ENCODE data around the gene ZNF335.

The ZNF335 gene

GRCh38 chr20:45946149-45946970 is 25.6 kb downstream of the ZNF335 start:
- Histone ChIP-seq H3K4me2 (ENCODE audit: low read length) (no peak overlapping the region), H3K4me3 (ENCODE audit: low read depth, low read length, poor library complexity, severe bottlenecking) (no peak overlapping the region), H3K27me3 (ENCODE audit: insufficient read depth, low read length) (no peaks in the 10 kb centered on the region), H3K27ac (ENCODE audit: low read depth, low read length, poor library complexity, severe bottlenecking) (no peak overlapping the region), H3F3A (ENCODE audit: insufficient read depth, low read length) (no peaks in the 10 kb centered on the region), H3K79me2 (ENCODE audit: insufficient read depth, low read length) (no peaks in the 10 kb centered on the region), H3K4me1 (ENCODE audit: insufficient read depth, low read length, severe bottlenecking) (no peaks in the 10 kb centered on the region), H2AFZ (ENCODE audit: low read length) (no peak overlapping the region), H3K9ac (ENCODE audit: low read length) (no peak overlapping the region), H4K20me1 (ENCODE audit: insufficient read depth, low read length) (no peaks in the 10 kb centered on the region), H3K9me3 (ENCODE audit: low read length) (no peaks in the 10 kb centered on the region), H3K9me2 (ENCODE audit: low read depth, low read length) (no peaks in the 10 kb centered on the region), H3K36me3 (ENCODE audit: insufficient read depth, low read length) (peaks cover 84% of the 10 kb centered on the region)
- TF ChIP-seq EZH2 (IDR thresholded peaks at IDR 0.05; ENCODE audit: borderline replicate concordance, low read length) (no peak), CTCF (IDR thresholded peaks at IDR 0.05; ENCODE audit: low read length) (no peak)

- H3K9me3 ChIP-seq (ENCODE audit: low read length), result no peaks in the 10 kb centered on the region
- H3K4me3 ChIP-seq (ENCODE audit: low read depth, low read length, poor library complexity, severe bottlenecking), result no peak overlapping the region
- no peaks in the 10 kb centered on the region for H4K20me1 ChIP-seq (ENCODE audit: insufficient read depth, low read length)
- TF ChIP-seq EZH2 (IDR thresholded peaks at IDR 0.05; ENCODE audit: borderline replicate concordance, low read length) (no peak), CTCF (IDR thresholded peaks at IDR 0.05; ENCODE audit: low read length) (no peak)
- no peak overlapping the region for H3K9ac ChIP-seq (ENCODE audit: low read length)
- H3K27ac ChIP-seq (ENCODE audit: low read depth, low read length, poor library complexity, severe bottlenecking), result no peak overlapping the region
- no peaks in the 10 kb centered on the region for H3K4me1 ChIP-seq (ENCODE audit: insufficient read depth, low read length, severe bottlenecking)
- no peaks in the 10 kb centered on the region for H3K9me2 ChIP-seq (ENCODE audit: low read depth, low read length)
- no peak overlapping the region for H3K4me2 ChIP-seq (ENCODE audit: low read length)
- H3K36me3 ChIP-seq (ENCODE audit: insufficient read depth, low read length), result peaks cover 84% of the 10 kb centered on the region
- H3K27me3 ChIP-seq (ENCODE audit: insufficient read depth, low read length), result no peaks in the 10 kb centered on the region
- no peak overlapping the region for H2AFZ ChIP-seq (ENCODE audit: low read length)
- H3K79me2 ChIP-seq (ENCODE audit: insufficient read depth, low read length), result no peaks in the 10 kb centered on the region
- H3F3A ChIP-seq (ENCODE audit: insufficient read depth, low read length), result no peaks in the 10 kb centered on the region
These were observed 26.3 kb downstream of the ZNF335 start for GRCh38 chr20:45945678-45946148.

- Histone ChIP-seq H3K27ac (ENCODE audit: low read depth, low read length, poor library complexity, severe bottlenecking) (no peak overlapping the region), H3K9me2 (ENCODE audit: low read depth, low read length) (no peaks in the 10 kb centered on the region), H3K36me3 (ENCODE audit: insufficient read depth, low read length) (peaks cover 86% of the 10 kb centered on the region), H3K4me3 (ENCODE audit: low read depth, low read length, poor library complexity, severe bottlenecking) (no peak overlapping the region), H3K27me3 (ENCODE audit: insufficient read depth, low read length) (no peaks in the 10 kb centered on the region), H3K9me3 (ENCODE audit: low read length) (no peaks in the 10 kb centered on the region), H3F3A (ENCODE audit: insufficient read depth, low read length) (no peaks in the 10 kb centered on the region), H3K9ac (ENCODE audit: low read length) (no peak overlapping the region), H3K79me2 (ENCODE audit: insufficient read depth, low read length) (no peaks in the 10 kb centered on the region), H2AFZ (ENCODE audit: low read length) (no peak overlapping the region), H3K4me2 (ENCODE audit: low read length) (no peak overlapping the region), H4K20me1 (ENCODE audit: insufficient read depth, low read length) (no peaks in the 10 kb centered on the region), H3K4me1 (ENCODE audit: insufficient read depth, low read length, severe bottlenecking) (no peaks in the 10 kb centered on the region)
- no peak for TF ChIP-seq CTCF (IDR thresholded peaks at IDR 0.05; ENCODE audit: low read length)
- TF ChIP-seq EZH2 (IDR thresholded peaks at IDR 0.05; ENCODE audit: borderline replicate concordance, low read length), result no peak
These were observed 26.9 kb downstream of the ZNF335 start for GRCh38 chr20:45944965-45945677.

All from OCI-LY1 (cell line).